HG03439 (cell line): ENCODE data around the gene COL4A2.

Experiments used
- ATAC-seq: cut with Tn5 transposase; IDR thresholded peaks from one replicate; pipeline ENCODE4 v1.9.1; 2021; ENCODE audit warnings: mild to moderate bottlenecking, moderate library complexity; ENCODE audit not compliant: unreplicated experiment

Gene COL4A2

DNA sequence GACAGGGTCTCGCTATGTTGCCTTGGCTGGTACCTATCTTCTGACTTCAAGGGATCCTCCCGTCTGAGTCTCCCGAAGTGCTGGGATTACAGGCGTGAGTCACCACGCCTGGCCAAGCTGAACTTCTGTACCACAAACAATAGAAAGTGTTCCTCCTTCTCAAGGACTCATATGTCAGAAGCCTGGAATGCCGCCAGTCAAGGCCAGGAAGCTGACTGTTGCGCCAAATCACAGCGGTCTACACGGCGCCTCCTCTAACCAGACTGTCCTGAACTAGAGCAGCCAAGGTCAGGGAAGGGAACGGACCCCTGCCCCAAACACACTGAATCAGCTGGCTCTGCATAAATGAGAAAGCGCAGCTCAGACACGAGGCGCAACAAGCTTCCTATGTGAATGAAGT is 239.8 kb downstream of the COL4A2 start:
- no peak for ATAC-seq

- ATAC-seq, result no peak
Observed at GRCh38 chr13:110548891-110549794, 242.1 kb downstream of the COL4A2 start.

- no peak for ATAC-seq
Observed at GRCh38 chr13:110549795-110550160, 242.7 kb downstream of the COL4A2 start.

DNA sequence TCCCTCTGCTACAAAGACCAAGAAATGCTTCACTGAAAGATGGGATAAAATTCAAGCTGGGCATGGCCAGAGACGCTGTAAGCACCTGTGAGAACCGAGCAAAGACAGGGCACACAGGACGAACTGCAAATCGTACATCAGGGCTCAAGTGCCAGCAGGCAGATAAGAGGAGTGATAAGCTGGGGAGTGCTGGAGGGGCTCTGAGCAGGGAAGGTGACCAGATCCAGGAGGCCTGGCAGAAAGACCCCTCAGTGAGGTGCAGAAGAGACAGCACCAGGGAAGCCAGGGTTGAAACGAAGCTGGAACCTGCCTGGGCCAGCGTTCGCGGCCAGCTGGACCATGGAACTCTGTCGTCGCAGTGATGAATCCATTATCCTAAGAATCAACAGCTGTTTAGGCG is 244.2 kb downstream of the COL4A2 start:
- ATAC-seq, result no peak

GRCh38 chr13:110552767-110553166 is 245.7 kb downstream of the COL4A2 start:
- ATAC-seq, result no peak

GRCh38 chr13:110553417-110553816 is 246.3 kb downstream of the COL4A2 start:
- no peak for ATAC-seq

DNA sequence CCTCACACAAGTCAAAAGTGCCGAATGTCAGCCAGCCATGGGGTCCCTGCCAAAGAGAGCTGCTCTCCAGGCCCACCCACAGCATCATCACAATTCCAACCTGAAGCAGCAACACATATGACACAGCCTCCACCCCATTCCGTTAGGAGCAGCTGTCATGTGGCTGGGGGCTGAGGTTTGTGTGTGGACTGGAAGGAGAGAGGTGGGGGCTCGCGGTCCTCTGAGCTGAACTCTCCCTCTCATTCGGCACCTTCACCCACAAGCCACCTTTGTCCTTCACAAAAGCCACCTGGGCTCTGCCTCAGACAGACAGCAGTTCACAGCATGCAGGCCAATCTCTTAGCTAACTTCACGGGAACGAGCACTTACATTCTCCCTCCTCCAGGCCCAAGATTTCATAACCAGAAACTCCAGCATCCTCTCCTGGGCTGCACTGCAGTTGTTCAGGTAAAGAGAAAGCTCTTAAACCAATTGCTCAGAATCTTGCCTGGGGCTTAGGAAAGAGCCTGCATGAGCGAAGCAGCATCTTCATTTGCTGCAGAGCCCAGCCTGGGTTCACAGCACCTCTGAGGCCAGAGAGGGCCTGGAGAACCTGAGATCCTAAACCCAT is 247.2 kb downstream of the COL4A2 start:
- ATAC-seq, result no peak

GRCh38 chr13:110554946-110555345 is 247.9 kb downstream of the COL4A2 start:
- no peak for ATAC-seq

DNA sequence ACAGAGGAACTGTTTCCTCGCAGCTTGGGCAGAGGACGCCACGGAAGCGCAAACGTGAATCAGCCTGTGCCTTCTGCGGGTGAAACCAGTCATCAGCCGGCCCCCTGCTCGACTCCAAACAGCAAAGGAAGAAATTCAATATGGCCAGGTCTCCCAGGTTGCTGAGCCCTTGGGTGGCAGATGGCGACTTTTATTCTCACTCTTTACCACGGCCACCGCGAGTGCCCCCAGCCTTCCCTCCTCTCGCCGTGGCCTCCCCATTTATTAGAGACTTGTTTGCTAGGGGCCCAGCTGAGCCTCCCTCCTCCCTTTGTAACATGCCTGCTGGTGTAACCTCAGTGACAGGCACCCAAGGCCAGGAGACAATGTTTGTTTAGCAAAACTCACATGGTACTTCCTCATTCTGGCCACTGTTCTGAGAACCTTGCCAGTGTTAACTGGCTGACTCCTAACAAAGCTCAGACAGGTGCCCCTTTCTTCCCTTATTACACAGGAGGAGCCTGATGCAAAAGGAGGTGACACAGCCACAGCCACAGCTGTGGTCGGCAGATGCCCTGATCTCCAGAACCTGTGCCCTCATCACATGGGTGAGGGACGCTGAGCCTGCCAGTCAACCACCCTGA is 248.6 kb downstream of the COL4A2 start:
- ATAC-seq, result no peak

DNA sequence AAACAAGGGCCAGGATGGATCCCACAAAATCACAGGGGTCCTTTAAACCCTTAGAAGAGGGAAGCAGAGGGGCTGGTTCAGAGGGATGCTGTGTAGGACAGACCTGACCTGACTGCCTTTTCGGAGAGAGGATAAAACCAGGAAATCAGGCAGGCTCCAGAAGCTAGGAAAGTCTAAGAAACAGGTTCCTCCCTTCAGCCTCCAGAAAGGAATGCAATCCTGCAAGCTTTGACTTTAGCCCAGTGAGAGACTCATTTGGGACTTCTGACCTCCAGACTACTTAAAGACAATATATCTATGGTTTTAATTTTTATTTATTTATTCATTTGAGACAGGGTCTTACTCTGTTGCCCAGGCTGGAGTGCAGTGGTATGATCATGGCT is 249.1 kb downstream of the COL4A2 start:
- ATAC-seq, result no peak

DNA sequence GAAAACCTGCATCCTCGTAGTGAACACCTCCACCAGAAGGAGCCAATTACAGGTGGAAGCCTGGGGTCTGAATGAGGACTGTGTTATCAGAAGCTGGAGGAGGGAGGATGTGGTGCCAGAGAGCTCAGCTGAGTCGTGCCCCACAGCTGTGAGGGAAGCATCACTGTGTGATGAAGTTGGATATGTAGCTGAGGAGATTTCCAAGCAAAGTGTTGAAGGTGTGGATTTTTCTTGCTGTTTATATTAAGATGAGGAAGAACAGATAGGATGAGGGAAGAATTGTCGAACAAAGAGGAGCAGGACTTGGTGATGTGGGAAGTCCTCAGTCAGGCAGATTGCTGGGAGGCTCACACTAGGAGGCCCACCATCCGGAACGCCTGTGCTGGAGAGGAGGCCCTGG is 250.0 kb downstream of the COL4A2 start:
- ATAC-seq, result no peak

GRCh38 chr13:110557610-110558305 is 250.7 kb downstream of the COL4A2 start:
- no peak for ATAC-seq

DNA sequence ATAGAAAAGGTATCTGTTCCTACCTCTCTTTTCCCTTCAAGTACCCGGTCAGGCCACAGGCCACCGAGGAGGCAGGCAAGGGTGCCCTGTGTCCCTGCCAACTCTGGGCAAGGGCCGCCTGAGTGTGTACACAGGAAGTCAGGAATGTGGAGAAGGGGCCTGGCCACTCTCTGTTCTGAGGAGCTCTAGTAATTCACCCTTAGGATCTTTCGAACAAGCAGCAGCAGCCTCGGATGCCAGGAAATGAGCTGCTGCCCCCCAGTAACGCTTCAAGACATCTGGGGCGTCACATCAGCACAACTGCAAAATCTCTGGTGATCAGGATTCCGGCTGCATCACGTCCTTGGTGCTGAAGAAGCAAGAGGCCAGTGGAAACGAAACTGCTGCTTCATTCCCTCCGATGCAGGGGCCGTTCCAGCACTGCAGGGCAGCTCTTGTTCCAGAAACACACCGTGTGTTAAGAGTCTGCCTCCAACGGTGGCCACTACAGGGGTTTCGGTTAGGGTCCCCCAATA is 252.4 kb downstream of the COL4A2 start:
- no peak for ATAC-seq

DNA sequence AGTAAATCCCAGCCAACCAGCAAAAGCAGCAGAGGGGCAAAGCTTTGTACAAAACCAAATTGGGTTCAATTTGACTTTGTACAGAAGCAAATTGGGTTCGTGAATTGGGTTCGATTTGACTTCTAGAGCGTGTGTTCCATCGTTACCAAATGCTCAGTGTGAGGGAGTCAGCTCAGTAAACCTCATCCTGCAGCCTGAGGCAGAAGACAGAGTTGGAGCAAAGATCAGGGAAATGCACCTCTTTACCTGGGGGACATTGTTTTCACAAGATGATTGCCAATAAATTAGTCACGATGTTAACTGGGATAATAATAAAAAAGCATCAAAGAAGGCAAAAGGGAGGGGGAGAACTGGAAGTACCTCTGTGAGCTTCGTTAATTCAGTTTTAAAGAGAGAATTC is 252.9 kb downstream of the COL4A2 start:
- no peak for ATAC-seq

DNA sequence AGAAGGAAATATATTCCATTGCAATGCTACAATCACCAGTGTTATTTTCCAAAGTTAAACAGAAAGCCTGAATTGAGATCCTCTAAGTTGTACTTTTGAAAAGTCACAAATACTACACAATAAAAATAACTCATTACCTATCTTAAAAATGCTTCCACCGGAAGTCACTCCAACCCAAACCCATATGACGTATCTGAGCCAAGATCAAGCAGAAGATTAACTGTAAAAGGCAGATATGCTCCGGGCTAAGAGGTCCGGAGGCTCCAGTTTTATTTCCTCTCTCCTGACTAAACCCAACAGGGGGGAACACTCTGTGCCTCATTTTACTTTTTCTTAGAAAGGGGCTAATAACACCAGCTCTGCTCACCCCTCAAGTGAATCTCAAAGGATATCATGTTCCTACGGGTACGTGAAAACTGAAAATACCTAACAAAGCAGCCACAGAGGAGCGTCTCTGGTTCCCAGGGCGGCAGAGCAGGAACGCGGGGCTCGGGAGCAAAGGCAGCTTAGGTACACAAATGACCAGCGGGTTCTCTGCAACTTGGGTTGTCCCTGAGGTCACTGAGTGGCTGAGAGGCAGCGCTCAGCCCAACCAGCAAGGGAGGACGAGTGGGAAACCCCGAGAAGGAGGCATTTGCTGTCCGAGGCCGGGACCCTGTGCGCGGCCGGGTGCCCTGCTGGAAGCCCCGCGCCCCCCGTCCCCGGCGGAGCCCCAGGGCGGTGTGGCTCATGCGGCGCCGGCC is 253.7 kb downstream of the COL4A2 start:
- peak; percentile 20 for ATAC-seq

GRCh38 chr13:110561344-110562035 is 254.4 kb downstream of the COL4A2 start, which contains the start of gene RAB20:
Gene RAB20, minus strand, starts transcription at chr13:110561722. Its CDS starts 203 bp downstream, at chr13:110561519.
- peak; percentile 57 for ATAC-seq

DNA sequence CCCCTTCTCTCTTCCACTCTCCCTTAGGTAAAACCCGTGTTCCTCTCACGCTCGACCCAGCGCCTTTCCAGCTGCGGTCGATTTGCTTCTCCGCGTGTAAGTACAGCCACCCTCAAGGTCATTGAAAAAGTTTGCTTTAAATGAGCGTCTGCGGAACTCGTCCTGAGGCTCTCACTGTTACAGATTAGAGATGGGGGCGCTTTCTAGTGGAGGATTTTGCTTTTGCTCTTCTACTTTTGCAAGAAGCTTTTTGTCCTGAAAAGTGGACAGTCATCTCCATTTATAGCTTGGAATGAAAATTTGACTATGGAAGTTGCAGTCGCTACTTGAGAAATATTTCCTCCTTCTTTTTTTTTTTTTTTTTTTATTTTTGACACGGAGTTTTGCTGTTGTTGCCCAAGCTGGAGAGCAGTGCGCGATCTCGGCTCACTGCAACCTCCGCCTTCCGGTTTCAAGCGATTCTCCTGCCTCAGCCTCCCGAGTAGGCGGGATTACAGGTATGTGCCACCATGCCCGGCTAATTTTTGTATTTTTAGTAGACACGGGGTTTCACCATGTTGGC is 255.0 kb downstream of the COL4A2 start:
- ATAC-seq, result no peak
